Stimulated activated CD4-positive, alpha-beta T cell treated with anti-CD3 and anti-CD28 coated beads, Interleukin-2, amount 100 ng/mL, for 48 hours (primary cell): Measurements from ENCODE around the gene ARMH3.
"Not testable (repeated sequence)": the region's sequence is repeated elsewhere in the genome, so short reads cannot be mapped to it uniquely, and the experiment has no call there.

Experiments used
- DNase-seq, 2 donors: peaks; one replicate each; pipeline ENCODE4 v3.0.0-alpha.2; 2020

The ARMH3 gene

GRCh38 chr10:102055647-102056419, at the start of gene ARMH3:
TSS of gene ARMH3 (minus strand) at chr10:102056173. CDS start at chr10:102040114, 16,059 bp downstream.
- peak; percentile 82 to 83 for DNase-seq

DNA sequence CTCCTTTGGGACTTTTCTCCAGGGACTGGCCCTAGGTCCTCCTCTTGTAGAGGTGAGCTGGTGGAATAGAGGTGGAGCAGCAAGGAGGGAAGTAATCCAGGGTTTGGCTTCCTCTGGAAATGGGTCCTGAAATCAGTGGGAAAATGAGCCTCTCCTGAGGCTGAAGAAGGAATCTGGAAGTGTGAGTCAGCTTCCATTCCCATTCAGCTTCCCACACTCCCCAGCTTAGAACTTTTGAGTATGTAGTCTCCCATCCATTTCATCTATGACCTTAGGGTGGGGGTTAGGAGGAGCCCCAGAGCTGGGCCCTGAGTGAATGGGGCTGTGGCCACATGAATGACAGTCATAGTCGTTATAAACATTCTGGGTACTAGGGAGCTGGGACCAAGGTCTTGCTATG, 46.4 kb upstream of the ARMH3 start:
- no peak for DNase-seq

DNA sequence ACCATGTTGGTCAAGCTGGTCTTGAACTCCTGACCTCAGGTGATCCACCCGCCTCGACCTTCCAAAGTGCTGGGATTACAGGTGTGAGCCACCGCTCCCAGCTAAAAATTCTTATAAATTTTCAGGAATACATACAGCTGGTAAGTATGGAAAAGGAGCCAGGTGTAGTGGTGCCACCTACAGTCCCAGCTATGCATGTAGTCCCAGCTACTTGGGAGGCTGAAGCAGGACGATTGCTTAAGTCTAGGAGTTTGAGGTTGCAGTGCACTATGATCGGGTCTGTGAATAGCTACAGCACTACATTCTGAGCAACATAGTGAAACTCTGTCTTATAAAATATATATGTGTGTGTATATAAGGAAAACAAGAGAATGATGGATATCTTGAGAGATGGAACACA, 45.2 kb upstream of the ARMH3 start:
- no peak for DNase-seq

DNA sequence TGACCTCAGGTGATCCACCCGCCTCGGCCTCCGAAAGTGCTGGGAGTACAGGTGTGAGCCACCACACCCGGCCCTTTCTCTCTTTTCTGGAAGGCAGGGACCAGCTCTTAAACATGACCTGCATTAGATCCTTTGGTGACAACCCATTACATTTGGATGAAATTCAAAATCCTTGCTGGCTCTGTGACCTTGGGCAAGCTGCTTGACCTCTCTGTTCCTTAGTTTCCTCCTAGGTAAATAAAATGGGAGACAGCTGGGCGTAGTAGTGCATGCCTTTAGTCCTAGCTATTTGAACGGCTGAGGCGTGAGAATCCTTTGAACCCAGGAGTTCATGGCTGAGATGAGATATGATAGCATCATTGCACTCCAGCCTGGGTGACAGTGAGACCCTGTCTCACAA, 40.5 kb upstream of the ARMH3 start:
- no peak for DNase-seq

DNA sequence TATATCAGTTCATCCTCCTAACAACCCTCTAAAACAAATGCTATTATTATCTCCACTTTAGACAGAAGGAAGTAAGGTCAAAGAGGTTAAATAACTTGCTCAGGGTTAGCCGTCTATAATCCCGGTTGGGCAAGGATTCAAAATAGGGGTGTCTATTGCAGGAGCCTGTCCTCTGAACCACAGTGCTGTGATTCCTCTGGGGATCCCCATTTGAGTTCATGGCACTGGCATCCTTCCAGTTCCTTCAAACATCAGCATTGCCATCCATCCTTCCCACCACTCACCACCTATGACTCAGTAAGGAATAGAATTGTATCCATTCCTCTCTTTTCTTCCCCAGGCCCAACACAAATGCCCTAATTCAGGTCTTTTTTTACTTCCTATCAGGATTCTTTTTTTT, 34.8 kb upstream of the ARMH3 start:
- DNase-seq, result no peak

GRCh38 chr10:102086196-102086595, 30.2 kb upstream of the ARMH3 start:
- no peak for DNase-seq

DNA sequence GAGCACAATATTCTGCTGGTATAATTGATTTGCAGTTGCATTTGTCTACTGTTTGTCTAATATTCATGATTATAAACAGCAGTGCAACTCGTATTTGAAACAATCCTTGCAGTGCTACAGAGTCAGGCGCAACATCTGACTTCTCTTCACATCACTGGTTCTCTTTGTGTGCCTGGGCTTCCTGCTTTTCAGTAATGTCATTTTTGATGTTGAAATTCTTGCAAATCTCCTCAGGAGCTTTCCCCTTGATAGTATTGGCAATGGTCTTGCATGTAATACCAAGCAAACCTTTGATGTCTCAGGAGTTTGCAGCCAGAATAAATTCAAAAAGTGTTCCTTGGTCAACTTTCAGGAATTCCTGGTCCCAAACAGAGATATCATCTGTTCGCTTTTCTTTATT, 29.4 kb upstream of the ARMH3 start:
- DNase-seq, result no peak

GRCh38 chr10:102083541-102083940, 27.6 kb upstream of the ARMH3 start:
- no peak for DNase-seq

DNA sequence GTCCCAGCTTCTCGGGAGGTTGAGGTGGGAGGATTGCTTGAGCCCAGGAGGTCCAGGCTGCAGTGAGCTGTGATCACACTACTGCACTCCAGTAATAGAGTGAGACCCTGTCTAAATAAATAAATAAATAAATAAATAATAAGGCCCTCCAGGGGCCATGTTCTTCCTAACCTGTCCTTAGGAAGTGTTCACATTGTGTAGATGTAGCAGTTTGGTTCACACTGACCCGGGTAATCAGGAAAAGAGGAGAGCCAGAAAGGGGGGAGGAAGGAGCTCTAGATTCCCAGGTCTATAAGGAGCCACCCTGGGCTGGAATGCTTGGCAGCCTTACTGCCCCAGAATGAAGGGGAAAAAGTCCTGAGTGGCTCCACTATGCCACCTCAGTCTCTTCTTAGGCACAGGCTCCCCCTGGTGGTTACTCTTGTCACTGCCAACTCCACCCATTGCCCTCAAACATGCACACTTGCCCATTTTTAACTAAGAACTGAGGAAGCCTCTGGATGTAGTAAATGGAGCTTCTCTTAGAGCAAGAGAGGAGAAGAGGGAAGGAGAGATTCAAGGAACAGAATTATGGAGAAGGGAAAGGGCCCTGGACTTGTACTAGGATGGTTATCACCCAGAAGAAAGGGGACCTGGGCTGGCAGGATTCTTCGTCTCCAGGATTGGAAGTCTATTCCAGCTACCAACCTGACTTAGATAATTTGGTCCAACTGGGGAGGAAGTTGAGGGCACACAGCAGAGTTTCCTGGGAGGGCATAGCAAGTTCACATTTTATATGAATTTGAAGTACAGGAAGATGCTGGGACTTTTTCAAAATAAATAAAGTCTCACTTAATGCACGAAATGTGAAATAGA, 16.9 kb upstream of the ARMH3 start:
- peak; percentile 80 for DNase-seq

DNA sequence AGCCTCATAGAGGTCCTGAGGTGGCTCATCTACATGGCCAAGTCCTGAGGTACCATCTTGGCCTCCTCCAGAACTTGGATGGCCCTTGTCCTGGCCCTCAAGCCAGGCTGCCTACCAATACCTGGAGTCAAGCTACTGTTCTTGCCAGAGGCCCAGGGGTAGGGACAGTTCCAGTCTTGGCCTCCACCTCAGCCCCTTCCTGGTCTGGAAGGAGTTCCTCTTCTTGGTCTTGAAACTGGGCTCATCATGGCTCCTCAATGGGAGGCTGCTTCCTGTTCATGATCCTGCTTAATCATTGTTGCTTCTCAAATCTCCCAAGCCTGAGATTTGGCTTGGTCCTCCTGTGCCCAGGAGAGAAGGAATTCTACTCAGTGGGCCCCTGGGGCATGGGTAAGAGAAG, 13.1 kb upstream of the ARMH3 start:
- DNase-seq, result no peak

DNA sequence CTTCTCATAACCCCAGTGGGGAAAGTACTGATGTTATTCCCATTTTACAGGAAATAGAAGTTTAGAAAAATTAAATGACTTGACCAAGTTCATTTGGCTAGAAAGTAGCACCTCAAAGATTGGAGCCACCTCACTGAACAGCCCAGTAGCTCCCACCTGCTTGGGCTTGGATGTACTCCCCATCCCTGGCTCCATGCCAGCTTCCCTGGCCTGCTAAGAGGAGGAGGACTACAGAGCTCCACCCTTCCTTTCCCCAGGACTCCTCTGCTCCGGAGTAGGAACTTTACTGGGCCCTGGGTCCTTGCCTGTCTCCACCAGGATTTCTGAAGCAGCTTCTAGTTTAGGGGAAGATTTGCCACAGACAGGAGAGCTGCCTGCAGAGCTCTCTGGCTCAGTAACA, 12.2 kb upstream of the ARMH3 start:
- DNase-seq, result no peak

GRCh38 chr10:102067091-102067916, 11.3 kb upstream of the ARMH3 start:
- no peak for DNase-seq

- DNase-seq, result no peak
Observed at GRCh38 chr10:102066399-102067088, 10.6 kb upstream of the ARMH3 start.

GRCh38 chr10:102065561-102066398, 9.8 kb upstream of the ARMH3 start:
- DNase-seq, result peak in 1 of 2 donors; percentile 19

GRCh38 chr10:102064868-102065560, 9.0 kb upstream of the ARMH3 start, which contains the start of gene HPS6:
TSS of gene HPS6 (plus strand) at chr10:102065349. CDS start at chr10:102065475, 126 bp downstream.
- peak; percentile 87 for DNase-seq

- no peak for DNase-seq
Observed at GRCh38 chr10:102064503-102064867, 8.5 kb upstream of the ARMH3 start.

- no peak for DNase-seq
Observed at GRCh38 chr10:102059987-102060386, 4.0 kb upstream of the ARMH3 start.

DNA sequence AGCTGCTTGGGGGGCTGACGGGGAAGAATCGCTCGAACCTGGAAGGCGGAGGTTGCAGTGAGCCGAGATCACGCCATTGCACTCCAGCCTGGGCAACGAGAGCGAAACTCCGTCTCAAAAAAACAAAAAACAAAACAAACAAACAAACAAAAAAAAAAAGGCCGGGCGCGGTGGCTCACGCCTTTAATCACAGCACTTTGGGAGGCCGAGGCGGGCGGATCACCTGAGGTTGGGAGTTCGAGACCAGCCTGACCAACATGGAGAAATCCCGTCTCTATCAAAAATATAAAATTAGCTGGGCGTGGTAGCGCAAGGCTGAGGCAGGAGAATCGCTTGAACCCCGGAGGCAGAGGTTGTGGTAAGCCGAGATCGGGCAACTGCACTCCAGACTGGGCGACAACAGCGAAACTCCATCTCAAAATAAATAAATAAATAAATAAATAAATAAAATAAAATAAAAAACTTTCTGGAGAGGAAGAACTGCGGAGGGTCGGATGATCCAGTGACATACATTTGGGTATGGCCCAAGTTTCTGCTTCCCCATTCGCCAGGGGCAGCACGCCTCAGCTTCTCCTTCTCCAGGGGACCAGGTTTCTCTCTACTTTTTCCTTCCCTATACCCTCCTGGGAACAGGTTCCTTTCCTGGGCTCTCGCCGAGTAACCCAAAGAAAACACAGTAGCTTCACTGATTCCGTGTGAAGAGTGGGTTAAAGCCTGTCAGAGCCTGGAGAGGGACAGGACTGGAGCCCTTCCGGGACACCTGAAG, 909 bp downstream of the ARMH3 start:
- not testable (repeated sequence) for DNase-seq

DNA sequence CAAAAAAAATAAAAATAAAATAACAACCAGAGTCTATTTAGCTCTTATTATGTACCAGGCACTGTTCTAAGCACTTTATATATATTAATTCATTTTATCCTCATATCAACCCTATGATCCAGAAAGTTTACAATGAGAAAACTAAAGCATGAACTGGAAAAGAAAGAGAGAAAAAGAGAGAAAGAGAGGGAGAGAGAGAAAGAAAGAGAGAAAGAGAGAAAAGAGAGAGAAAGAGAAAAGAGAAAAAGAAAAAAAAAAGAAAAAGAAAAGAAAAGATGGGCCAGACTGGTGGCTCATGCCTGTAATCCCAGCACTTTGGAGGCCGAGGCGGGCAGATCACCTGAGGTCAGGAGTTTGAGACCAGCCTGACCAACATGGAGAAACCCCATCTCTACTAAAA, 9.9 kb downstream of the ARMH3 start:
- no peak for DNase-seq

- DNase-seq, result no peak
Observed at GRCh38 chr10:102045292-102045691, 10.7 kb downstream of the ARMH3 start.
